Spleen (tissue), 11 donors: ENCODE measurements around the gene AKR1B1. TPM values are rescaled to one million over a fixed set of nuclear protein-coding genes. Genes with fewer than 3 reads are reported as not detected.

ENCODE experiments used
- DNase-seq: peaks from one replicate; pipeline ENCODE4 v3.0.0-alpha.2; 2020
- H3K27ac ChIP-seq, 8 donors: fragments of 200-600 bp; sonication (generic) in 7 of 8; 1 replicate in 4 of 8; 2 replicates in 4 of 8; pipeline versions ENCODE4 v1.5.0 to v1.8.0; 2016 to 2021; ENCODE audit warnings: inconsistent platforms in 4 of 8, mild to moderate bottlenecking in 4 of 8, moderate library complexity in 1 of 8
- H3K27me3 ChIP-seq, 7 donors: fragments of 200-600 bp; sonication (generic) in 6 of 7; replicated peaks in 1 of 7; 1 replicate in 4 of 7; 2 replicates in 3 of 7; pipeline versions ENCODE4 v1.5.0 to v1.8.0; 2016 to 2021; ENCODE audit warnings: inconsistent platforms in 3 of 7, mild to moderate bottlenecking in 1 of 7
- H3K36me3 ChIP-seq, 6 donors: fragments of 200-600 bp; sonication (generic) in 5 of 6; 1 replicate in 4 of 6; 2 replicates in 2 of 6; pipeline versions ENCODE4 v1.5.0 to v1.8.0; 2016 to 2021; ENCODE audit warnings: inconsistent platforms in 2 of 6
- H3K4me1 ChIP-seq, 6 donors: fragments of 200-600 bp; sonication (generic) in 5 of 6; 1 replicate in 3 of 6; 2 replicates in 3 of 6; pipeline versions ENCODE4 v1.5.0 to v1.8.0; 2016 to 2021; ENCODE audit warnings: inconsistent platforms in 3 of 6
- H3K4me3 ChIP-seq, 8 donors: fragments of 200-600 bp; sonication (generic) in 7 of 8; 1 replicate in 4 of 8; 2 replicates in 4 of 8; pipeline versions ENCODE4 v1.5.0 to v1.8.0; 2016 to 2021; ENCODE audit warnings: inconsistent platforms in 4 of 8, mild to moderate bottlenecking in 4 of 8, moderate library complexity in 2 of 8
- H3K9me3 ChIP-seq, 8 donors: fragments of 200-600 bp; sonication (generic) in 7 of 8; 1 replicate in 4 of 8; 2 replicates in 4 of 8; pipeline versions ENCODE4 v1.5.0 to v1.8.0; 2016 to 2021; ENCODE audit warnings: inconsistent platforms in 4 of 8
- CTCF ChIP-seq, 11 experiments: fragments of 200-600 bp in 7 of 11; fragments of 450-650 bp in 4 of 11; sonication (generic) in 4 of 11; IDR thresholded peaks in 8 of 11; conservative IDR thresholded peaks in 3 of 11; 1 replicate in 7 of 11; 2 replicates in 4 of 11; pipeline versions ENCODE4 v1.4.0 to v1.8.0; 2016 to 2021; ENCODE audit warnings: antibody characterized with exemption in 11 of 11, inconsistent platforms in 4 of 11, mild to moderate bottlenecking in 1 of 11
- POLR2A ChIP-seq, 3 donors: fragments of 450-650 bp; IDR thresholded peaks; one replicate each; pipeline ENCODE4 v1.5.1; 2017; ENCODE audit warnings: antibody characterized with exemption in 3 of 3, mild to moderate bottlenecking in 1 of 3
- POLR2AphosphoS5 ChIP-seq, 3 donors: sonication (generic); formaldehyde crosslinking; IDR thresholded peaks; one replicate each; pipeline ENCODE4 v1.5.1; 2017; ENCODE audit warnings: antibody characterized with exemption in 3 of 3
- WGBS, 5 donors: extraction: QIAGEN DNeasy Blood & Tissue Kit in 3 of 5; methylation state at CpG; one replicate each; pipeline versions ENCODE4 v1.1.5 to v1.1.7; 2013 to 2018; 5-methylcytosine and 5-hydroxymethylcytosine counted together
- intact Hi-C: fragments of 100-400 bp; cut with DNase I; formaldehyde crosslinking; loops from one replicate; pipeline ENCODE4 v1.15.0; 2023; ENCODE audit warnings: low total_unique reads
- polyA plus RNA-seq, 3 donors: library from polyadenylated mRNA; stranded (reverse); fragments of 200-250 nt; gene quantifications; one replicate each; pipeline ENCODE4 v1.2.1, GENCODE V29; 2013
- total RNA-seq, 7 donors: library from RNA; depleted of rRNA in 3 of 7; stranded (reverse); fragments of >200 nt in 3 of 7; fragmentation: NEBNext Ultra II Directional in 4 of 7; extraction: Animal tissue kit (Norgen Biotek cat#: 25700) in 4 of 7; gene quantifications; one replicate each; pipeline versions ENCODE4 v1.1.0 to v1.2.1, GENCODE V29; 2016 to 2021
- donor health status: healthy with polysubstance abuse.
- donor health status: DM: no; HTN: no; CAD: no; lungs with moderate emphysema.
- donor health status: DM: no; HTN: no; CAD: no.
- donor health status: Bipolar disorder and iron deficiency.
- donor health status: healthy.
- donor health status: DM: no; HTN: no; CAD: no.
- donor health status: DM: yes; HTN: yes; CAD: no.

The AKR1B1 gene
- total and polyA plus RNA-seq, 10 donors, result 53.7 to 112 (median 68.3) TPM

- H3K9me3 ChIP-seq, result no peaks in the 10 kb centered on the region
- intact Hi-C loops, result no loop called here
- no peak overlapping the region for H3K27ac ChIP-seq
- no peak overlapping the region for H3K4me3 ChIP-seq
- no peaks in the 10 kb centered on the region for H3K4me1 ChIP-seq
- WGBS, 5 donors, result 42 to 70% (median 65%) methylated on average over 4 of the region's 4 CpGs
- no peak for DNase-seq
- no peaks in the 10 kb centered on the region for H3K36me3 ChIP-seq
- no peaks in the 10 kb centered on the region for H3K27me3 ChIP-seq
- TF ChIP-seq POLR2A (IDR thresholded peaks at IDR 0.05) (no peak), CTCF (IDR thresholded peaks at IDR 0.05 in 8 of 11, conservative IDR thresholded peaks at IDR 0.05 in 3 of 11) (no peak), POLR2AphosphoS5 (IDR thresholded peaks at IDR 0.05) (no peak)
Measured at GRCh38 chr7:134414109-134414508, 44.8 kb downstream of the AKR1B1 start.

- no peak for DNase-seq
- no peaks in the 10 kb centered on the region for H3K4me1 ChIP-seq
- H3K9me3 ChIP-seq, result peaks cover 0 to 16% (median 2%) of the 10 kb centered on the region in 8 donors
- no peak for TF ChIP-seq POLR2A (IDR thresholded peaks at IDR 0.05)
- no peak for TF ChIP-seq POLR2AphosphoS5 (IDR thresholded peaks at IDR 0.05)
- TF ChIP-seq CTCF (IDR thresholded peaks at IDR 0.05 in 8 of 11, conservative IDR thresholded peaks at IDR 0.05 in 3 of 11), result no peak
- intact Hi-C loops, result no loop called here
- H3K27ac ChIP-seq, result no peak overlapping the region
- WGBS, 5 donors, result 63 to 74% (median 68%) methylated on average over 3 of the region's 3 CpGs
- no peaks in the 10 kb centered on the region for H3K36me3 ChIP-seq
- H3K27me3 ChIP-seq, result no peaks in the 10 kb centered on the region
- H3K4me3 ChIP-seq, result no peak overlapping the region
Measured at GRCh38 chr7:134407311-134407710, 51.6 kb downstream of the AKR1B1 start.

GRCh38 chr7:134406431-134406830 lies 52.5 kb downstream of the AKR1B1 start:
- H3K36me3 ChIP-seq, result no peaks in the 10 kb centered on the region
- TF ChIP-seq CTCF (IDR thresholded peaks at IDR 0.05 in 8 of 11, conservative IDR thresholded peaks at IDR 0.05 in 3 of 11) (no peak), POLR2A (IDR thresholded peaks at IDR 0.05) (no peak), POLR2AphosphoS5 (IDR thresholded peaks at IDR 0.05) (no peak)
- H3K9me3 ChIP-seq, result peaks cover 0 to 16% (median 2%) of the 10 kb centered on the region in 8 donors
- no peak for DNase-seq
- no peaks in the 10 kb centered on the region for H3K4me1 ChIP-seq
- no peak overlapping the region for H3K4me3 ChIP-seq
- H3K27me3 ChIP-seq, result peaks cover 0 to 6% (median 0%) of the 10 kb centered on the region in 7 donors
- WGBS, 5 donors, result 37 to 72% (median 58%) methylated on average over 2 of the region's 2 CpGs
- H3K27ac ChIP-seq, result no peak overlapping the region
- intact Hi-C loops, result no loop called here

GRCh38 chr7:134405299-134405698 lies 53.6 kb downstream of the AKR1B1 start:
- intact Hi-C loops, result no loop called here
- Histone ChIP-seq H3K27me3 (peaks cover 0 to 6% (median 0%) of the 10 kb centered on the region in 7 donors), H3K9me3 (peaks cover 0 to 16% (median 2%) of the 10 kb centered on the region in 8 donors), H3K36me3 (no peaks in the 10 kb centered on the region), H3K27ac (no peak overlapping the region), H3K4me1 (no peaks in the 10 kb centered on the region), H3K4me3 (no peak overlapping the region)
- no peak for TF ChIP-seq CTCF (IDR thresholded peaks at IDR 0.05 in 8 of 11, conservative IDR thresholded peaks at IDR 0.05 in 3 of 11)
- TF ChIP-seq POLR2A (IDR thresholded peaks at IDR 0.05), result no peak
- TF ChIP-seq POLR2AphosphoS5 (IDR thresholded peaks at IDR 0.05), result no peak
- no peak for DNase-seq
- WGBS, 5 donors, result 66 to 82% (median 77%) methylated on average over 3 of the region's 3 CpGs
